ENCODE measurements around the gene TAMALIN. TPM values are rescaled to one million over a fixed set of nuclear protein-coding genes. Genes with fewer than 3 reads are reported as not detected.

Gene TAMALIN
- total RNA-seq, 1 donor from 2014 or later, result 31.3 TPM

DNA sequence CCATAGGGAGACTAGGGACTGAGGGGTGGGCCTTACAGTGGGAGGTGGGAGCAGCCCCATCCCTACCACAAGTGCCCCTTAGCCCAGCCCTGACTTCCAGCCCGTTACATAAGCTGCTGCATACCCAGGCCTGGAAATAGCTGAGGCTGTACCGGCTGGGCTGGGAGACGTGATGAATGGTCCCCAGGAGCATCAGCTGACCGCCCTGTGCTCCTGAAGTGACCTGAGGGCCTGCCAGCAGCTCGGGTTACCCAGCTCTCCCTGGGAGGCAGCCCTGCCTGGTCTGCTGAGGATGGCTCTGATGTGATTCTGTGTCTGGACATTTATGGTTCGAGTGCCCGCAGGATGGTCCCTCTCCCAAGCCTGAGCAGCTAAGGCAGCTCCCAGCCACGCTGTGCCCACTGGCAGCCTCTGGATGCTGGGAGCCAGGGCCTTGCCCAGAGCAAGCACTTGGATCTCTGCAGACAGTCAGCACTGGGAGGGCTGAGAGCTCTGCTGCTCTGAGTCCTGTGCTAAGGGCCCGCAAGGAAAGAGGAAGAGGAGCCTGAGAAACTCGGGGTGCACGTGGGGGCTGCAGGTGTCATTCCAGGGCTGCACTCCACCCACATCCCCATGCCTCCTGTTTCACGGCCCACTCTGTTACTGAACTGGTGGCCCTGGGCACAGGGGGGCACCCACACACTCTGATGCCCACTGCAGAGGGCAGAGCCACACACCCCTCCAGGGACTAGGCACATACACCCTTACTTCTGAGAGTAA, 20.5 kb downstream of the TAMALIN start:
- H3K27ac Mint-ChIP-seq (ENCODE audit: unreplicated experiment), result no peak overlapping the region

DNA sequence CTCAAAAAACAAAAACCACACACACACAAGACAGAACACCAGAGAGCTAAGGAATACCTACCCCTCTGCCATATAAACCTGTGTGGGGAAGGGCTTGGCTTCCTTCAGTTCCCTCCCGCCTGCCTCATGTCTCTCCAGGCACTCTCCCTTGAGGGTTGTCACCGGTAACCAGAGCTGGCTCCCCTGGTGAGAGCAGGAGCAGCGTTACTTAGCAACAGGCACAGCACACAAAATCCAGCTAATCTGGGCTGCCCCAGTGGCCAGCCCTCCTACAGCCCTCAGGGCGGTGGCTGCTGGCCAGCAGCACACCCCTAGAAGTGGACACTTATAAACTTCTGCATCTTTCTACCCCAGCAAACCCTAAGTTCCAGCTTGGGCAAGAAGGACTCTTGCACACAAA, 22.9 kb downstream of the TAMALIN start:
- peaks cover 13% of the 10 kb centered on the region for H3K9me3 Mint-ChIP-seq (ENCODE audit: unreplicated experiment)
- TF ChIP-seq, protein P1, sequence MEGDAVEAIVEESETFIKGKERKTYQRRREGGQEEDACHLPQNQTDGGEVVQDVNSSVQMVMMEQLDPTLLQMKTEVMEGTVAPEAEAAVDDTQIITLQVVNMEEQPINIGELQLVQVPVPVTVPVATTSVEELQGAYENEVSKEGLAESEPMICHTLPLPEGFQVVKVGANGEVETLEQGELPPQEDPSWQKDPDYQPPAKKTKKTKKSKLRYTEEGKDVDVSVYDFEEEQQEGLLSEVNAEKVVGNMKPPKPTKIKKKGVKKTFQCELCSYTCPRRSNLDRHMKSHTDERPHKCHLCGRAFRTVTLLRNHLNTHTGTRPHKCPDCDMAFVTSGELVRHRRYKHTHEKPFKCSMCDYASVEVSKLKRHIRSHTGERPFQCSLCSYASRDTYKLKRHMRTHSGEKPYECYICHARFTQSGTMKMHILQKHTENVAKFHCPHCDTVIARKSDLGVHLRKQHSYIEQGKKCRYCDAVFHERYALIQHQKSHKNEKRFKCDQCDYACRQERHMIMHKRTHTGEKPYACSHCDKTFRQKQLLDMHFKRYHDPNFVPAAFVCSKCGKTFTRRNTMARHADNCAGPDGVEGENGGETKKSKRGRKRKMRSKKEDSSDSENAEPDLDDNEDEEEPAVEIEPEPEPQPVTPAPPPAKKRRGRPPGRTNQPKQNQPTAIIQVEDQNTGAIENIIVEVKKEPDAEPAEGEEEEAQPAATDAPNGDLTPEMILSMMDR (IDR thresholded peaks at IDR 0.05; ENCODE audit: partially characterized antibody, unreplicated experiment), result no peak
- peak; percentile 63 for DNase-seq
- H3K36me3 Mint-ChIP-seq (ENCODE audit: unreplicated experiment), result no peaks in the 10 kb centered on the region
- peak overlapping the region; percentile 28 for H3K27ac Mint-ChIP-seq (ENCODE audit: unreplicated experiment)
- H3K4me1 Mint-ChIP-seq (ENCODE audit: low read depth, unreplicated experiment), result peaks cover 27% of the 10 kb centered on the region
- peaks cover 10% of the 10 kb centered on the region for H3K27me3 Mint-ChIP-seq (ENCODE audit: unreplicated experiment)
- peak overlapping the region; percentile 25 for H3K4me3 Mint-ChIP-seq (ENCODE audit: unreplicated experiment)

More for the DNA sequence above, 20.5 kb downstream of the TAMALIN start:
- DNase-seq, result peak; percentile 61
- Mint-ChIP-seq H3K9me3 (ENCODE audit: unreplicated experiment) (peaks cover 11% of the 10 kb centered on the region), H3K4me3 (ENCODE audit: unreplicated experiment) (no peak overlapping the region), H3K4me1 (ENCODE audit: low read depth, unreplicated experiment) (peaks cover 20% of the 10 kb centered on the region), H3K27me3 (ENCODE audit: unreplicated experiment) (peaks cover 7% of the 10 kb centered on the region), H3K36me3 (ENCODE audit: unreplicated experiment) (no peaks in the 10 kb centered on the region)
- TF ChIP-seq, protein P1 (IDR thresholded peaks at IDR 0.05; ENCODE audit: partially characterized antibody, unreplicated experiment), result no peak

DNA sequence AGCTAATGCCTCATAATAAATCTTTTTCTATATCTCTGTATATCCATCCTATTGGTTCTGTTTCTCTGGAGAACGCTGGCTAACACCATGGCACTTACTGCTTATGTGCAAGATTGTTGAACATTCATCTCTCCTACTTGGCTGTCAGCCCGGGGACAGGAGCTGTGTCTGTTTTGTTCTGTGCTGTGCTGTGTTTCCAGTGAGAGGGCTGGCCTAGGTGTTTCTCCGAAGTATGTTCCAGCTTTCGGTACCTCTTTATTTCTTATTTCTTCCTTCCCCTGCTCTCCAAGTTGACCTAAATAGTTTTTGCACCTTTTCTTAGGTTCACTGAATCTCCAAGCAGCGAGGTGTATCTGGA, 25.7 kb downstream of the TAMALIN start:
- peaks cover 18% of the 10 kb centered on the region for H3K4me1 Mint-ChIP-seq (ENCODE audit: low read depth, unreplicated experiment)
- H3K27ac Mint-ChIP-seq (ENCODE audit: unreplicated experiment), result peak overlapping the region; percentile 78
- TF ChIP-seq, protein P1 (IDR thresholded peaks at IDR 0.05; ENCODE audit: partially characterized antibody, unreplicated experiment), result no peak
- H3K9me3 Mint-ChIP-seq (ENCODE audit: unreplicated experiment), result peaks cover 8% of the 10 kb centered on the region
- no peak for DNase-seq
- peaks cover 10% of the 10 kb centered on the region for H3K27me3 Mint-ChIP-seq (ENCODE audit: unreplicated experiment)
- peak overlapping the region; percentile 82 for H3K4me3 Mint-ChIP-seq (ENCODE audit: unreplicated experiment)
- H3K36me3 Mint-ChIP-seq (ENCODE audit: unreplicated experiment), result no peaks in the 10 kb centered on the region

DNA sequence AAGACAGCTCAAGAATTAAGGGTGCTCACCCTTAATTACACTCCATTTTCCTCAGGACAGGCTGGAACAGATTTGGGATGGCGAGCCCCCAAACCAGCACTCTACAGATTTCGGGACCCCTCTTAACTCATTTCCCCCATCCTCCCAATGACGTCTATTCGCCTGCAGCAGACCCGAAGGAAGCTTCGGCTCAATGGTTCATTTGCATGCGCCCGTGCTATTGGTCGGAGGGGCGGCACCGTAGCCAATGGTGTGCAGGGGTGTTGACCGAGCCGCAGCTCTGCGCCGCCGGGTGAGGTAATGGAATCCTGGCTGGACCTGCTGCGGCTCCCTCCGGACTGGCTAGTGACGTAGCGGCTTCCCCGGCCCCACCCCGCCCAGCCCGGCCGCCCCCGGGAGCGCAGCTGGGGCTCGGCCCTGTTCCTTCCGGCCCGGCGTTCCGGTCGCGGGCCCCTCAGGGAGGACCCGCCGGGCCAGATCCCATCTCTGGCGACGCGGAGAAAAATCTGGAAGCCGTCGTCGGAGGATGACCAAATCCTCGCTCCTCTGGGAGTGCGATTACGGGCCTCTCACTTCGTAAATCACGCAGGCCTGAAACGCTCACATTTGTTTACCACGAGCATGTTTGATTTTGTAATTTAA, 26.2 kb downstream of the TAMALIN start:
- Mint-ChIP-seq H3K27me3 (ENCODE audit: unreplicated experiment) (peaks cover 8% of the 10 kb centered on the region), H3K4me3 (ENCODE audit: unreplicated experiment) (peak overlapping the region; percentile 82), H3K4me1 (ENCODE audit: low read depth, unreplicated experiment) (peaks cover 18% of the 10 kb centered on the region), H3K9me3 (ENCODE audit: unreplicated experiment) (peaks cover 6% of the 10 kb centered on the region), H3K27ac (ENCODE audit: unreplicated experiment) (peak overlapping the region; percentile 78), H3K36me3 (ENCODE audit: unreplicated experiment) (no peaks in the 10 kb centered on the region)
- DNase-seq, result peak; percentile 95
- TF ChIP-seq, protein P1 (IDR thresholded peaks at IDR 0.05; ENCODE audit: partially characterized antibody, unreplicated experiment), result no peak

All from glutamatergic neuron (in vitro differentiated cells).